ENCODE data around the gene PACRG.

The PACRG gene

DNA sequence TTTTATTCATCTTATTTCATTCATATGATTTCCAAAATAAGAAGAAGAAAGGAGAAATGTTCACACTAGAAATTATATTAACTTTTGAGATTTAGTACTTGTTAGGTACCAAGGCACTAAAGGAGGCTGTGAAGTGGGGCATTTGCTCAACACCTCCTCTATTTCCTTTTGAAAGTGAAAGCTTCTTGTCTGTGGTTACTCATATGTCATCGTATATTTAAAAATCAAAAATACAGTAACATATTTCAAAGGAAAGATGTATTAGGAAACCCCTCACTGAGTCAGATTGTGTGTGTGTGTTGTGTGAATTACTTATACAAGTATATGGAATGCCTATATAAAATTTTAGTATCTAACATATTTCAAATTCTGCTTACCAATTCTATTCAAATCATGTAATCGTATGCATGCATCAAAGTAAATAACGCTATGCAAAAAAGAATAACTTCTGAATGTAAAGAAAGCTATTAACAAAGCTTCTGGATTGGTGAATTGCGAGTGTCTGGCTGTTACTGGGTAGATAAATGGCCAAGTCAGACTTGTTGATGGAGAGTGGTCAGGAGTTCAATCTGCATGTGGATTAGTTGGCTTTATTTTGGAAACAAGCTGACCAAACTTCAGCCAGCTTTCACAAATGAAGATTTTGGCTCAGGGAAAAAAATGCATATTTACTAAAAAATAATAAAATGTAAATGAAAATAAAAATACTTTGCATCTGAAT lies 70.9 kb downstream of the PACRG start:
- no peak for DNase-seq

DNA sequence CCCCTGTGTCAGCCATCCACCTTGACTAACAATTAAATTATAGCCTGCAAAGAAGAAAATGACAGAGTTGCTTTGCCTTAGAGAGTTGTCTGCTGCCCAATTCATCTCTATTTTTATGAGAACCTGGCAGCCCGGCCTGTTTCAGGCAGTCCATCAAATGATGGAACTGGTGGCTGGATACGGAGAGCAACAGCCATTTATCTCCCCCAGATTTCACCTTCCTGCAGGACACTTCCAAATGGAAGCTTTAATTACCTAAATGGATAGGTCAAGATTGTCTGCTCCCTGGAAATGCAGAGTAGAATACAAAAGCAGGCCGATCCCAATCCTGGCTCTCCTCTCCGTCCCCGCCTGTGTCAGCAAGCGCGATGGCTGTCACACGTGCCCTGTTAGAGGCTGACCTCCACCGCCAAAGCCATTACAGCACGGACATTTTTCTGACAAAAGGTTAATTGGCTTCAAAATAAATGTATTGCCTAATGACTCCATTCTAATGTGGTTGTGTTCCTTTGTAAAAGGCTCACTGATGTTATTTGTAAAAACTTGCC lies 86.7 kb downstream of the PACRG start:
- DNase-seq, result no peak

DNA sequence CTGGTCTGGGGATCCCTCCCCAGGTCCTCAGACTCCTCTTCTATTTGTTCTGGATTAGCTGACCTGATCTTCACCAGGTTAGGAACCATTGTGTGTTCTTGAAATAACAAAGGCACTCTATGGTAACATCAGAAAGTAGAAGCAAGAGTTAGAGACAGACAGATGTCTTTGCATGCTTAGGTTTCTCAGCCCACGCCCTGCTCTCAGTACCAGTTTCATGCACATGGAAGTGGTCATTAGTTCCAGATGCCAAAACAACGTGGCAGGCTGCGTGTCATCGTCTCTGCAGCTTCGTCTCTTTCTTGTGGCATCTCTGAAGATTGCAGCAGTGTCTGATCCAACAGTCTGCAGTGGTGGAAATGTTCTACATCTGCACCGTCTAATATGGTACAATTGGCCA lies 89.4 kb downstream of the PACRG start:
- no peak for DNase-seq

DNA sequence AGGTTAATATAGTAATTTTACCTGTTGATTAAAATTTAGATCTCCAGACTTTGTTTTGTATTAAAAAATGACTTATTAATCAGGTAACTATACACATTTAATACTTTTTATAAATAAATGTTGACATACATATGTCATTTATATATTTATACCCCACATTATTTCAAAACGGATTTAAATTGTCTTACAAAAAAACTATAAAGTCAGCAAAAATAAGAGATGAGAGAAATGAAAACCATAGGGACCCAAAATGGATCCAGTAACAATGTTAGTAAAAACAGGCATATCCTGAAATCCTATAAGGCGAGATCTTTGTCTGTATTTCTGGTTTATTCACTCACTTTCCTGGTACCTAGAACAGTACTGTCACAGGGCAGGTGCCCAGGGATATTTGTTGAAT lies 91.5 kb downstream of the PACRG start:
- no peak for DNase-seq

DNA sequence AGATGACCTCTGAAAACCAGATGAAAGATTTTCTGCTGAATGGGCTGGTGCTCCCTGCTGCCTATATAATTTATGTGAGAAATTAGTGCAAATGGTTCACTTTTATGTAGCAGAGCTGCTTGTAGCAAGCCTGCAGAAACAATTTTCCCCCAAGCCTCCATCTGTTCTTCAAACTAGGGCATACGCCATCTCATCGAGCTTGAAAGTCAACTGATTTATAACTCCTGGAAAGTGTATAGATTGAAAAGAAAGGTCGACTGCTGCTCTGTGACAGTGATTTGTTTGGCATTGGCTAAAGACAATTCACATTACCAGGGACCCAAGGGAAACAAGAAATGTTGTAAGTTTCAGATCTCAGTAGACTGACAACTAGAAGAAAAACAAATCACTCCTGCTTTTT lies 93.3 kb downstream of the PACRG start:
- DNase-seq, result no peak

DNA sequence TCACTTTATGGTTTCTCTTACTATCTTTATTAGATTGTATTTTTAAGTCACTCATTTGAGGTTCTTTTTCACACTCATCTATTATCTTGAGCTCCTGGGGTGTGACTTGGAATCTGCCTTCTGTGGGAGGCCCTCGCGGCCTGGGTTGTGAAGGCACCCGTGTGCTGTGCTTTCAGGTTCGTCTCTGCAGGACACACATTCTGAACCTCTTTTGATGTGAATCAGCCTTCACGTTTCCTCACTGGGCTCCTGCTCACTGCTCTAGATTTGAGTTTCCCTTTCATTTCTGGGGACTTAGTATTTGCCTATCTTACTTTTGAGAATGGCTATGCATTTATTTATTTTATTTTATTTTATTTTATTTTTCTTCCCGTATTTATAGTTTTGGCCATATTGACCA lies 97.8 kb downstream of the PACRG start:
- no peak for DNase-seq

DNA sequence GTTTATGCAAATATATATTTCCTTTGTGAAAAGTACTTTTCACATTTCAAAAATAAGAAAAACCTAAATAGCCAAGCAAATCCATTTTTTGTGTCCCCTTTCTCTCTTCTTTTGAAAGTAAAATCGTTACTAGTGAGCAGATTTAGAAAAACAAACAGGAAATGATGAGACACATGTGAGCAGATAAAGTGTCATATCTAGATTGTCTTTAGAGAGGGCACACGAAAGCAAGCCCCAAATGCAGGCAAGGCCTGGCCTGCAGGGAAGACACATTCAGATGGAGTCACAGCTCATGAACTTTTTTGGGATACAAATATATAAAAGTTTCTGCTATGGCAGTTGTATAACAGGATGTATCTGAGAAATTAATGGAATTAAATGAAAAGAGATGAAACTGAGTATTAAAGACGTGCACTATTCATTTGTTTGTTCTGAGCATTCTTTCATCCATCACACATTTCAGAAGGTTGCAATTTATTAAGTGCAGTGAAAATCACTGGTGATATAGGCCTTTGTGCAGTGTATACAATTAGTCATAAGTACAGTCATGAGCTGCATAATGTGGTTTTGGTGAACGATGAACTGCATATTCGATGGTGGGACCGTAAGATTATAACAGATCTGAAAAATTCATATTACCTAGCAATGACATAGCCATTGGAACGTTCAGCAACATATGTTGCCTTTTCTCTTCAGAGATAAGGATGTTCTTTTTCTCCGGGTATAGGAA lies 101.4 kb downstream of the PACRG start:
- DNase-seq, result no peak

DNA sequence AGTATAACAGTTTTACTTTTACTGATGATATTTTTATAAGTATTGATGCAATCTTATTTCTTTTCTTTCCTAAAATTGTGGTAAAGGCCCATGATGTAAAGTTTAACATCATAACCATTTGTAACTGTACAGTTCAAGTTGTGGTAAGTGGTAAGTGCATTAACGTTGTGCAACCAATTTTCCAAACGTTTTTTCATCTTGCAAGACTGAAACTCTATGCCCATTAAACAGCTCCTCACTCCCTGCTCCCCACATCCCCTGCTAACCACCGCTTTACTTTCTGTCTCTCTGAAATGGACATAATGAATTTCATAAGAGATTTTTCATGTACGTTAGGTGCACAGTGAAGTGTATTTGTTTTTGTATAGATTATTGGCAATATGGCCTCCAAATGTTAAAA lies 106.0 kb downstream of the PACRG start:
- DNase-seq, result no peak

DNA sequence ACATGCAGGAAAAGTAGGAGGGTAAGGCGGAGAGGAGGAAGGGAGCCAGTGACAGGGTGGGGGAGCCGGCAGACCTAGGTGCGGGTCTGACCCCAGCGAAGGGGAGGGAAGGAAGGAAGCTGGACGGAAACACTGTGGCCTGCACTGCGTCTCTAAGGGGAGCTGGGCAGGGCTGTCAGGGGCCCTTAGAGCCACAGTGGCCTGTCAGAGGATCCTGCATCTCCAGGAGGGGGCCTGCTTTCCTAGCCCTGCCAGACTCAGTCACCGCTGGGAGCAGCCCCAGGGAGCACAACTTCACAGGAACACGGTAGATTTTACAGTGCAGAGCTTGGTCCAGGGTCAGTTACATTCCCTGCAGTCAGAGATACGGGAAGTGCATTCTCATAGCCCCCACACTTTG lies 118.2 kb downstream of the PACRG start:
- DNase-seq, result no peak

DNA sequence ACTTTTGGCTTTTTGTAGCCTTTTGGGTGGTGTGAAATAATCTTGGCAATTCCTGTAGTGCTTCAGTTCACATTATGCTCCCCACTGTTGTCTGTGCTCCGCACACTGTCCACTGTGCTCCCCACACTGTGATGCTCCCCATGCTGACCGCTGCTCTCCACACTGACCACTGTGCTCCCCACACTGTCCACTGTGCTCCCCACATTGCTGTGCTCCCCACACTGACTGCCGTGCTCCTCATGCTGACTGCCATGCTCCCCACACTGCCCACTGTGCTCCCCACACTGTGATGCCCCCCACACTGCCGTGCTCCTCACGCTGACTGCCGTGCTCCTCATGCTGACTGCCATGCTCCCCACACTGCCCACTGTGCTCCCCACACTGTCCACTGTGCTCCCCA lies 118.9 kb downstream of the PACRG start:
- DNase-seq, result no peak

DNA sequence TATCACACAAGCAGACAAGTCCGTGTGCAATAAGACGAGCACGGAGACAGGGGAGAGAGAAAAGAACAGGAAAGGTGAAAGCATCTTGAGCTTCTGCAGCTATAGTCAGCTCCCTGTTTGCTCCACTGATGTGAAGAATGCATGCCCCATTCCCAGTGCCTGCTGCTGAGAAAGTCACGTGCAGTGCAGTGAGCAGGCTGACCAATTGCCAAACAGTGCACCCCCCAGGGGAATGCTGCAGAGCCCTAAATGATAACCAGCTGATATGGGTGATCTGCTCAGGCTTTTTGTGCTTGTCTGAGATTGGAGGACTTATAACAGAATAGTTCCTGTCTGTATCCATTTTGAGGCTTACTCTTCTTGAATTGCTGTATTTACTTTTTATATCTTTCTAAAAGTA lies 121.5 kb downstream of the PACRG start:
- no peak for DNase-seq

DNA sequence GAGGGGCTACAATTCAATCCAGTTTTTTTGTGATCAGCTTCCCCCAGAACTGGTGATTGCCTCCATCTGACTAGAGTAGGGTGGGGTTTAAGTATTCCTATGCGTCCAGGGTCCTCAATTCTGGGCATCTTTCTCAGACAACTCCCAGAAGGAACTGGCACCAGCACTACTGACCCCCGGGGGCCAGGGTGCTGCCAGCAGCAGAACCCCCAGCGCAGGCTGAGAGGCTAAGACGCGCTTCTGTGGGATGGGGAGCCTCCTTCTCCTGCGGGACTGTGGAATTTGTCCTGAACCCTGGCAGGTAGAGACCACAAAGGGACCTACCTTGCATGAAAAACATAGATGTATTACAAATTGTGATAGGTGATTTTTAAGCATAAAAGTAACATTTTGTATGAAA lies 124.4 kb downstream of the PACRG start:
- no peak for DNase-seq

DNA sequence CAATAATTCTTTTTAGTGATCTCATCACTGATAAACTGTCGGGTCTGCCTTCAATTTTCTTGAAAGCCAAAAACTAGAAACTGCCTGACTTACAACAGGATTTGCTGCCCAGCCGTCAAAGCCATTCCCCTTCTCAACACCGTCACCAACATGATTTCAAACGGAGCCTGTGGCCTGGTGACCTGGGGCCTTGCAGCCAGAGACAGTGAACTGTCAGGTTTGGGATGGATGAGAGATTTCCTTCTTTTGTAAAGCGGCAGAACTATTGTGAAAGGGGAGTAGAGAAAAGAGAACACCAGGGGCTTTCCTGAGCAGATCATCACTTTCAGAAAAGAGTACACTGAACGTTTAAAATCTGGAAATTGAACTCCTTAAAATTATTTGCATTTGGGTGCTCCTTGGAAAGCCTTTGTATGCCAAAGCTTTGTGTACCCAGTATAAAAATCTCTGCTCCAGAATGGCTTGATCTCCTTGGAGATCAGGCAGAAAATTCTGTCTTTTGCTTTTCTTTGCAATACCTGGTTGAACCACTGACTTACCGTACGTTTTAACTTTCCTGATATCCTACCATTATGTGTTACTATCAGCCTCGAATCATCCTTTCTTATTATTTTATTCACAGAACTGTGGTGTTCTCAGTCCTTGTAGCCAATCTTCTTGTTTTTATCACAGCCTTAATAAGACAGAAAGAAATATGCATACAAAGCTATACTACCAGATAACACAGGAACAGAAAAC lies 125.2 kb downstream of the PACRG start:
- no peak for DNase-seq

DNA sequence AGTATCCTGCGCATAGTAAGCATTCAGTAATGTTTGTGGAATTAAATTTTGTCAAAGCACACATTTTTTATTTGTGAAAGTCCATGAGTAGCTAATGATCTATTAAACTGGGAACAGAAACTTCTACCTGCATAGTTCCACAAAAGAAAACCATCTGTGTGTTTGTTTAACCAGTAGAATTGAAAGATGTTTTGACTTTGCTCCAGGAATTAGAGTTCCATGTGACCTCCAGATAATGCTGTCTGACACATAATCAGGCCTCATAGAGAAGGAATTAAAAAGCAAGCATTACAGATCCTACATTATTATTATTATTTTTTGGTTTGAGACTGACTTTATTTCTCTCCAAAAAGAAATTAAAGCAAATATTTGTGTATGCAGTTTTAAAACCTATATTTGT lies 126.5 kb downstream of the PACRG start:
- peak; percentile 7 for DNase-seq

DNA sequence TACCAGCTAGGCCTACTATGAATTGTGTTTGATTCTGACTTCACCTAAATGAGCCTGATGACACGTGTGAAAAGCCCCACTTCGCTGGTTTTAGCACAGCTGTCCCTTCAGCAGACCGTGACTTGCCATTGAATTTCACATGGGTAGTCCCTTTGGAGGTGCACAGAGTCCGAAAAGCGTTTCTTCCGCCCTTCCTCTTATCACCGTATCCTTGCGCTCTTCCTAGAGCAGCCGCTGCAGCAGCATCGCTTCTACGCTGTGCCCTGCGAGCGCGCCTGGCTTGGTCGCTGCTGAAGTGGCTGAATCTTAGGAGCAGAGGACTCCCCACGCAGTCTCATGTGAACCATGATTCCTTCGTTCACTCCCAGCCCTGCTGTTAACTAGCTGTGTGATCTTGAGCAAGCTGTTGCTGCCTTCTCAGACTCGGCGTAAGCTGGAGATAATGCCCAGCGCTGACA lies 127.0 kb downstream of the PACRG start:
- DNase-seq, result no peak

DNA sequence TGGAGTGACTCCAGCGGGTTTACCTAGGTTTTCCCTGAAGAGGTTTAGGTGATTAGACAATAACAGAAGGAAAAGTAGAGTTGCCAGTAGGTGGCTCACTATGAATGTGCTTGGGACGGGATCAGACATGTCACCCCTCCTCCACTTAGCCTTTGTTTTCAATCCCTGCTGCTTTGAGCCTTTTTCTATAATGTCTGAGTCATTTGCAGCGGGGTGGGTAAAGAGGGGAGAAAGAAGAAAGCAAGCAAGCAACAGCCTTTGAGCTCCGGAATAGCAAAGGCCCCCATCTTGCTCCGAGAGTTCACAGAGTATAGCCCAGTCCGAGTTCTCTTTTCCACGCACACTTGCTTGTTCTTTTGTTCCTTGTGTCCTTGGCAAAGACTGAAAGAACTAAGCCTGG lies 129.1 kb downstream of the PACRG start:
- DNase-seq, result peak; percentile 97

DNA sequence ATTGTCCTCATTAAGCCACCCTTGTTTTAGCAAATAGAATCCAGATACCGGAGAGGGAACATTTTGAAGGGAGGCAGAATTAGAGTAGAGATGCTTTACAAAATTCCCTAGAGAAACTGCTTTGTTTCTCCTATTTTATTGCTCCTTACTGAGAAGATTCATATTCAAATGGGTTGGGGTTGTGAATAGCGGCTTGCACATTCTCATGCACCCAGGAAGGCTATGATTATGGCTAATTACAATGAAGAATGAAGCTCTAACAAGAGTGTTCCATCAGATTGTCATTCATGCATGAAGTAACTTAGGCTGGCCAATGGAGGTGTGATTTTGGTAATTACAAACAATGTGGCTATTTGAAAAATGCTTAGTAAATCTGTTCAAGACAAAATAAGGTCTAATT lies 129.6 kb downstream of the PACRG start:
- DNase-seq, result peak; percentile 78

DNA sequence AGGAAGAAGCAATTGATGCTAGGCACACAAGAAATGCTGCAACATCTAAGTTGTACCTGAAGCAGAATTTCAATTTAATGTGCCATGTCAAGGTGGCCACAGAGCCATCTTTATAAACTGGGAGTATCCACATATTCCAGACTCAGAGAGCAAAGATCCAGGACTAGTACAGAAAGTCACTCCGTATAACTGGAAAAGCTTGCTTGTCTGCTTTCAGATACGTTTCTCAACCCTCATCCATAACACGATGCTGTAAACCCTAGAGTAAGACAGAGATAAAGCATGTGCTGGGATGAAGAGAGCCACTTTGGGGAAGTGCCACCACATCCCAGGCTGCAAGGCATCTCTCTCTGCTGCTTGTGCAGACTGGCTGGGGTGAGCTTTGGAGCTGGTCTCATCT lies 134.7 kb downstream of the PACRG start:
- DNase-seq, result no peak

DNA sequence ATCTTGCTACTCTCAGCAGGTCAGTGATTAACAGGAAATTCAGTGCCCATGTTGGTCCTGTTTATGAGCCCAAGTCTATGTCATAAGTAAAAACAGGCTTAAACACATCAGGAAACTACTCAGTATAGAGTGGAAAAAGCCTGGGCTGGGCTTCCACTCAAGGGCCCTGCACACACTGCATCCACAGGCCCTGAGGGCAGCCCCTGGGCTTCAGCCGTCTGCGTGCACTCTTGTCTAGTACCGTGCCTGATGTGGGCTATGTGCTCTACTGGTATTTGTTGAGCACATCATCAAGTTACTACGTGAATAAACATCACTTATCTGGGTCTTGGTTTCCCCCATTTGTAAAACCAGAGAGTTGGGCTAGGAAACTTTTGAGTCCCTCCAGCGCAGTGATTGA lies 135.2 kb downstream of the PACRG start:
- no peak for DNase-seq

DNA sequence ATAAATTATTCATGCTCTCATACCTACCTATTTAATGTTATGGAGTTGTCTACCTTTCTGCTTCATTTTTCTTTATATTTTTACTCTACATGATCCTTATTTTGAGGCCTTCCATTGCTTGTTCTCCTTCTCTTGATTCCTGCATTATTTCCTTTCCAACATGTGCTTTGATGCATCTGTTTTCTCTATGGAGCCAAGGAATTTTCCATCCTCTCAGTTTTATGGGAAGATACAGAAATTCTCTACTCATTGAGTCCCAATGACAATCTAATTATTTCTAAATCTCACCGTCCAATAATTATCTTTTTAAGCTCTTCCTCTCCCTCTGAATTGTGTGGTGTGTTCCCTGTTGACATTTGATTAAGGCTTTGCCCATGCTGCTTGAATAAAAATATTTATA lies 136.0 kb downstream of the PACRG start:
- DNase-seq, result no peak

DNA sequence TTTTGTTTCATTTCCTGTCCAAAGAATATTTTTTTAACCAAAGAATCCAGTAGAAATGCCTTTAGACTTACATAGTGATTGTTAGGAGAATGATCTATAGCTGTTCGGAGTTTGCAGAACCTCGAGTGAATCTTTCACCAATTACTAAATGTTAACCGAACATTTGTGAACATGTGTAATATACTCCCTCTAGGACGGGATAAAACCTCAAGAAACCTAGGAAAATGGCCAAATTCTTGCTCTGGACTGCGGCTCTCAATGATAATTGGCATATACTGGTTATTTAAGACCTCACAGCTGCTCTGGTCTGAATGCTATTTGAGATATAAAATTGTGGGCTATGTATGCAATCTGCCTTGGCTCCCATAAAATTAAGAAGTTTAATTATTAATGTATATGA lies 137.1 kb downstream of the PACRG start:
- no peak for DNase-seq

DNA sequence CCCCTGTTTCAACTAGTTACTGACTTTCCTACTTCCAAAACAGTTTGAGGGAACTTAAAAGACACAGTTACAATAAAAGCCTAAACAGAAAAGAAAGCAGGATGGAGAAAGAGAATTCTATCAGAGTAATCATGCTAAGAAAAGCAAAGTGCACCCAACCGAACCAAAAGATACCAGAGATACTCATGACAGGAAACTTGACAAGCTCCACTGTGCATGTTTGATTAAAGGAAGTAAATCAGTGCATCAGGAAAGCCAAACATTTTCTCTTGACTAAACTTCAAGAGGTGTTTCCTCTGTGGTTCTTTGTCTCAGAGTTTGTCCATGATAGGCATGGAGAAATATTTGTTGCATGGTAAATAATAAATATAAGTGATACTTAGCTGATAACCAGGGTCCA lies 138.9 kb downstream of the PACRG start:
- no peak for DNase-seq

DNA sequence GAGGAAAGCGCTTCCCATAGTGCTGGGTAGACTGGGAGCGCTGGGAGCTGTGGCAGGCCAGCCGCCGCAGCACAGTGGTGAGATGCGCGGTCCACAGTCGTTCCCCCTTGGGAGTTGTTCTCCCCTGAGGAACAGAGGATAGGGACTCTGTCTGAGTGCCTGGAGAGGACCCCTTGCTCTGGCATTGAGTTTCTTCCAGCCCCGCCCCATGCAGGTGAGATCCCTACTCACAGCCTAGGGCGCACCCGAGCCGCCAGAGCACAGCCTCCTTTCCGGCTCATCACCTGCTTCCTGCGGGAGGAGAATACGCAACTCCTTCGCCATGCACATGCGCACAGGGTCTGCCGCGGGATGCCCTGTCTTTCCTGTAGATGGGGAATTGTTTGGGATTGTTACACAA lies 140.6 kb downstream of the PACRG start:
- no peak for DNase-seq

DNA sequence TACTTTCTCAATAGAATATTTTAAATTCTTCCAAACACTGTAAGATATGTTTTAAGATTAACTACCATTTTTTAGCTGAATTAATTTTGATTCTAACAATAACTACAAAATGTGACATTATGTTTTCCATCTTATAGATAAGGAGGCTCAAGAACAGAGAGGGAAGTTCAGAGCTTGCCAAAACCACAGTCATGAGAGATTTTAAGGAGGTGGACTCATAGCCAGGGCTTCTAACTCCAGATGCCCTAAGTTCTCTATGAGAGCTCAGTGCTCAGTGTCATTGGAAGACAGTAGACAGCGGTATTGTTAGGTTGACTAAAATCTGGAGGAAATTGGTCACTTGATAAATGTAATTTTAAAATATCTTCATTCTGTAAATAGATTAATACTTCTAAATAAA lies 144.2 kb downstream of the PACRG start:
- no peak for DNase-seq
